ENCODE results near the gene SLAIN1.
"Not testable (repeated sequence)": the region's sequence is repeated elsewhere in the genome, so short reads cannot be mapped to it uniquely, and the experiment has no call there.

Gene SLAIN1

DNA sequence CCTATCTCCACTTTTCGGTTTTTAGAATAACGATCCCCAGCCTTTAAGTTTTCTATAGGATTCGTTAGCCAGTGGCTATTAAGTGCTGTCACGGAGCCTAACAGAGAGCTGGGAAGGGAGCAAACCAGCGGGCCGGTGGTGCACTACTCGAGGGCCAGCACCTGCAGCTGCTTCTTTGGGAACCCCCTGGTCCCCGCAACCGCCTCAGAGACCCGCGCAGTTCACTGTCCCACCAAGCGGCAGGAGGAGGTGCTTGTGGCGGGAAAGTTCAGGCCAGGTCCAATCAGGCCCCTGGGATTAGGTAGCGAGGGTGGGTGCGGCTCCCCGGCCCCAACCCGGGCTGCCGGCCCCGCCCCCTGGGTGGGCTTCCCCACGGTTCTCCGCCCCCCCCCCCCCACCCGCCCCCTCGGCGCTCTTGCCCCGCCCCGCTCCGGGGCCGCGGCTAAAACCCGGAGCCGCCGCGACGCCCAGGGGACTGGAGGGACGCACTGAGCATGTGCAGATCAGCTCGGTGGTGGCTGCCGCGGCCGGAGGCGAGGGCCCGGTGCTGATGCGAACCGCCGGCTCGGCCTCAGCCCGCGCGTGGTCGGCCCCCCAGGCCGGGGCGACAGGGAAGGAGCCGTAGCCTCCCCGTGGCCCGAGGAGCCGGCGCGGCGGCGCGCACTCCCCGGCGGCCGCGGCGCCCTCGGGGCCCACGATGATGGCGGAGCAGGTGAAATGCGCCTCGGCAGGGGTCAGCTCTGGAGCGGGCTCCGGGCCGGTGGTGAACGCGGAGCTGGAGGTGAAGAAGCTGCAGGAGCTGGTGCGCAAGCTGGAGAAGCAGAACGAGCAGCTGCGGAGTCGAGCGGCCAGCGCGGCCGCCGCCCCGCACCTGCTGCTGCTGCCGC is at the start of gene SLAIN1:
TSS of gene SLAIN1 (plus strand) at position 471 of the 887 bp plus-strand sequence. CDS start at position 698, 227 bp downstream.
- TF ChIP-seq CTCF (conservative IDR thresholded peaks at IDR 0.05; ENCODE audit: low read depth, low read length), result no peak
- H3K4me3 ChIP-seq (ENCODE audit: low read length), result peak within 1 kb of the TSS; percentile 82
- DNase-seq (ENCODE audit: low read depth), result peak; percentile 42

DNA sequence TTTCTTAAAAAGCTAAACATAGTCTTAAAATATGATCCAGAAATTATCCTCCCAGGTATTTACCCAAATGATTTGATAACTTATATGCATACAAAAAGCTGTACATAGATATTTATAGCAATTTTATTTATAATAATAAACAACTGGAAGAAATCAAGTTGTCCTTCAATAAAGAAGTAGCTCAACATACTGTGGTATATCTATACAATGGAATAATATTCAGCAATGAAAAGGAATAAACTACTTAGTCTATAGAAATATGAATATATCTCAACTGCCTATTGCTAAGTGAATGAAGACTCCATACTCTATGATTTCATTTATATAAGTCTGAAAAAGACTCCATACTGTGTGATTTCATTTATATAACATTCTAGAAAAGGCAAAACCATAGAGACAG is 47.1 kb upstream of the SLAIN1 start:
- TF ChIP-seq CTCF (conservative IDR thresholded peaks at IDR 0.05; ENCODE audit: low read depth, low read length), result no peak
- H3K4me3 ChIP-seq (ENCODE audit: low read length), result no peak overlapping the region
- no peak for DNase-seq (ENCODE audit: low read depth)

- TF ChIP-seq CTCF (conservative IDR thresholded peaks at IDR 0.05; ENCODE audit: low read depth, low read length), result no peak
- no peak for DNase-seq (ENCODE audit: low read depth)
- H3K4me3 ChIP-seq (ENCODE audit: low read length), result no peak overlapping the region
Measured at GRCh38 chr13:77653301-77653700, 44.2 kb upstream of the SLAIN1 start.

DNA sequence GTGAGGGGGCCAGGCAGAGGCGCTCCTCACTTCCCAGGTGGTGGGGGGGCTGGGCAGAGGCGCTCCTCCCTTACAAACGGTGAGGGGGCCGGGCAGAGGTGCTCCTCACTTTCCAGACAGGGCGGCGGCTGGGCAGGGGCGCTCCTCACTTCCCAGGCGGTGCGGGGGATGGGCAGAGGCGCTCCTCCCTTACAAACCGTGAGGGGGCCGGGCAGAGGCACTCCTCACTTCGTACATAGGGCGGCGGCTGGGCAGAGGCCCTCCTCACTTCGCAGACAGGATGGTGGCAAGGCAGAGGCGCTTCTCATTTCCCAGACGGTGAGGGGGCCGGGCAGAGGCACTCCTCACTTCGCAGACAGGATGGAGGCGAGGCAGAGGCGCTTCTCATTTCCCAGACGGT is 37.5 kb upstream of the SLAIN1 start:
- H3K4me3 ChIP-seq (ENCODE audit: low read length); DNase-seq (ENCODE audit: low read depth): not testable (repeated sequence)

DNA sequence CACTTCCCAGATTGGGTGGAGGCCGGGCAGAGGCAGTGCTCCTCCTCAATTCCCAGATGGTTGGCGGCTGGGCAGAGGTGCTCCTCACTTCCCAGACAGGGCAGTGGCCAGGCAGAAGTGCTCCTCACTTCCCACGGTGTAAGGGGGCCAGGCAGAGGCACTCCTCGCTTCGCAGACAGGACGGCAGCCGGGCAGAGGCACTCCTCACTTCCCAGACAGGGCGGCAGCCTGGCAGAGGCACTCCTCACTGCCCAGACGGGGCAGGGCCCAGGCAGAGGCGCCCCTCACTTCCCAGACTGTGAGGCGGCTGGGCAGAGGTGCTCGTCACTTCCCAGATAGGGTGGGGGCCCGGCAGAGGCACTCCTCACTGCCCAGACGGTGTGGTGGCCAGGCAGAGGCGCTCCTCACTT is 36.6 kb upstream of the SLAIN1 start:
- H3K4me3 ChIP-seq (ENCODE audit: low read length), result no peak overlapping the region
- no peak for TF ChIP-seq CTCF (conservative IDR thresholded peaks at IDR 0.05; ENCODE audit: low read depth, low read length)
- no peak for DNase-seq (ENCODE audit: low read depth)

GRCh38 chr13:77662301-77662700 is 35.2 kb upstream of the SLAIN1 start:
- DNase-seq (ENCODE audit: low read depth); H3K4me3 ChIP-seq (ENCODE audit: low read length): not testable (repeated sequence)

GRCh38 chr13:77662831-77663230 is 34.7 kb upstream of the SLAIN1 start:
- DNase-seq (ENCODE audit: low read depth); H3K4me3 ChIP-seq (ENCODE audit: low read length): not testable (repeated sequence)

DNA sequence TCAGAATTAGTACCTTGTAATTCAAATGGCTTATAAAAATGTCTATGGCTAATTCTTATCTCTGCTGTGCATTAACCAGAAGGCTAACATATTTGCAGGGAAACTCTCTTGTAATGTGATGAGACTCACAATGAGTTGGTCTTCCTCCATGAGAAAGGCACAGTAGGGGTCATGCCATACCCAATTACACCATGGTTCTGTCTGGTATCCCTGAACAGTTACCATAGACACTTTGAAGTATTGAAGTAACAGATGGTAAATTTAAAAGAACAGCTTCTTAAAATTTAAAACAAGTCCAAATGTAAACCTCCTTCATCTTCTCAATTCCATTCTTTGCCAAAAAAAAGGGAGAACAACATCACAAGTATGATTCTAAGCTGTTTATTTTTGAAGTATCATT is 22.6 kb upstream of the SLAIN1 start:
- DNase-seq (ENCODE audit: low read depth), result no peak
- no peak for TF ChIP-seq CTCF (conservative IDR thresholded peaks at IDR 0.05; ENCODE audit: low read depth, low read length)
- H3K4me3 ChIP-seq (ENCODE audit: low read length), result no peak overlapping the region
